ENCODE results near the gene CUX1. TPM values are rescaled to one million over a fixed set of nuclear protein-coding genes. Genes with fewer than 3 reads are reported as not detected.

Gene CUX1
- total and polyA plus RNA-seq, 2 donors (not counting 1 experiment from before 2014, with no cell fraction given) = 10.8 to 86.5 TPM

- over 99% methylated on average over 9 of the region's 10 CpGs for WGBS (ENCODE audit: insufficient coverage)
- peaks cover 81% of the 10 kb centered on the region for H3K79me2 ChIP-seq (ENCODE audit: control insufficient read depth, insufficient read depth, low read length)
- intact Hi-C loops (cut with micrococcal nuclease) = no loop called here
- no peaks in the 10 kb centered on the region for H3K27me3 ChIP-seq (replicated peaks in 1 of 4; ENCODE audit: control extremely low read depth in 1 of 4, control insufficient read depth in 3 of 4, insufficient read depth in 4 of 4, low read length in 3 of 4)
- peaks cover 0 to 3% of the 10 kb centered on the region in 2 experiments for H3K36me3 ChIP-seq (replicated peaks in 1 of 2; ENCODE audit: control extremely low read depth in 1 of 2, control insufficient read depth in 1 of 2, extremely low read depth in 1 of 2, insufficient read depth in 2 of 2, low read length in 1 of 2)
- H4K20me1 ChIP-seq (ENCODE audit: control insufficient read depth, insufficient read depth, low read length, poor library complexity, severe bottlenecking) = peaks cover 33% of the 10 kb centered on the region
- no peaks in the 10 kb centered on the region for H3K9me3 ChIP-seq (ENCODE audit: control extremely low read depth in 1 of 3, control insufficient read depth in 2 of 3, insufficient read depth in 1 of 3, low read length in 2 of 3)
- H3K4me1 ChIP-seq (ENCODE audit: control insufficient read depth in 2 of 2, insufficient read depth in 2 of 2, low read length in 2 of 2) = no peaks in the 10 kb centered on the region
- ATAC-seq (ENCODE audit: low read depth) (no peak), DNase-seq (no peak)
- no peak overlapping the region for H3K4me2 ChIP-seq (replicated peaks; ENCODE audit: low read depth, low read length, poor library complexity, severe bottlenecking)
- Mint-ChIP-seq H3K9me3 (ENCODE audit: insufficient read depth) (no peaks in the 10 kb centered on the region), H3K4me1 (peaks cover 12% of the 10 kb centered on the region), H3K27me3 (no peaks in the 10 kb centered on the region), H3K27ac (no peak overlapping the region), H3K4me3 (no peak overlapping the region)
- H3K27ac ChIP-seq (ENCODE audit: low read length in 2 of 2) = no peak overlapping the region
- POLR2A ChIA-PET = interaction anchor here (0.6 kb wide), 1 partner anchor 1419 kb away, joined by 4 read pairs; no protein-coding TSS in a partner anchor
- TF ChIP-seq CTCF (IDR thresholded peaks at IDR 0.05) (no peak), EZH2 (IDR thresholded peaks at IDR 0.05; ENCODE audit: borderline replicate concordance, insufficient read depth, low read depth, low read length, poor library complexity, severe bottlenecking) (no peak)
- no peak overlapping the region for H3K4me3 ChIP-seq (ENCODE audit: control extremely low read depth in 1 of 5, extremely low read depth in 1 of 5, insufficient read depth in 1 of 5, low read depth in 2 of 5, low read length in 4 of 5)
- CTCF ChIA-PET = no interaction called here
- H2AFZ ChIP-seq (ENCODE audit: insufficient read depth, low read depth, low read length, poor library complexity, severe bottlenecking) = no peak overlapping the region
- no peak overlapping the region for H3K9ac ChIP-seq (ENCODE audit: low read length)
Measured at GRCh38 chr7:101898106-101898505, 80.7 kb downstream of the CUX1 start.

GRCh38 chr7:101899616-101900015 lies 82.2 kb downstream of the CUX1 start:
- no peak overlapping the region for H3K27ac Mint-ChIP-seq
- CTCF ChIA-PET = no interaction called here

More at GRCh38 chr7:101899616-101900015, 82.2 kb downstream of the CUX1 start:
- Histone ChIP-seq H3K4me1 (ENCODE audit: control insufficient read depth in 2 of 2, insufficient read depth in 2 of 2, low read length in 2 of 2) (peaks cover under 1 to 1% of the 10 kb centered on the region in 2 donors), H3K9ac (ENCODE audit: low read length) (no peak overlapping the region), H3K36me3 (replicated peaks in 1 of 2; ENCODE audit: control extremely low read depth in 1 of 2, control insufficient read depth in 1 of 2, extremely low read depth in 1 of 2, insufficient read depth in 2 of 2, low read length in 1 of 2) (peaks cover 0 to 3% of the 10 kb centered on the region in 2 experiments), H3K27me3 (replicated peaks in 1 of 4; ENCODE audit: control extremely low read depth in 1 of 4, control insufficient read depth in 3 of 4, insufficient read depth in 4 of 4, low read length in 3 of 4) (no peaks in the 10 kb centered on the region), H3K4me2 (replicated peaks; ENCODE audit: low read depth, low read length, poor library complexity, severe bottlenecking) (no peak overlapping the region), H3K79me2 (ENCODE audit: control insufficient read depth, insufficient read depth, low read length) (peaks cover 82% of the 10 kb centered on the region), H3K4me3 (ENCODE audit: control extremely low read depth in 1 of 5, extremely low read depth in 1 of 5, insufficient read depth in 1 of 5, low read depth in 2 of 5, low read length in 4 of 5) (no peak overlapping the region), H4K20me1 (ENCODE audit: control insufficient read depth, insufficient read depth, low read length, poor library complexity, severe bottlenecking) (peaks cover 33% of the 10 kb centered on the region), H3K9me3 (ENCODE audit: control extremely low read depth in 1 of 3, control insufficient read depth in 2 of 3, insufficient read depth in 1 of 3, low read length in 2 of 3) (no peaks in the 10 kb centered on the region), H3K27ac (ENCODE audit: low read length in 2 of 2) (no peak overlapping the region), H2AFZ (ENCODE audit: insufficient read depth, low read depth, low read length, poor library complexity, severe bottlenecking) (no peak overlapping the region)
- intact Hi-C loops (cut with micrococcal nuclease) = no loop called here
- ATAC-seq (ENCODE audit: low read depth) (no peak), DNase-seq (no peak)
- TF ChIP-seq EZH2 (IDR thresholded peaks at IDR 0.05; ENCODE audit: borderline replicate concordance, insufficient read depth, low read depth, low read length, poor library complexity, severe bottlenecking) = no peak
- TF ChIP-seq CTCF (IDR thresholded peaks at IDR 0.05) = no peak
- 90% methylated on average over 5 of the region's 7 CpGs for WGBS (ENCODE audit: insufficient coverage)
- H3K27me3 Mint-ChIP-seq = no peaks in the 10 kb centered on the region
- no peak overlapping the region for H3K4me3 Mint-ChIP-seq
- peaks cover 16% of the 10 kb centered on the region for H3K4me1 Mint-ChIP-seq
- POLR2A ChIA-PET = no interaction called here
- H3K9me3 Mint-ChIP-seq (ENCODE audit: insufficient read depth) = no peaks in the 10 kb centered on the region
